GM12865 (cell line): Measurements from ENCODE around the gene GOLGA8N.

Source experiments
- DNase-seq: peaks from one replicate; pipeline ENCODE4 v3.0.0; 2010; ENCODE audit warnings: low read depth
- H3K4me3 ChIP-seq: 2 replicates; pipeline ENCODE4 v1.5.1; 2011; ENCODE audit warnings: mild to moderate bottlenecking, low read depth, low read length, control low read depth
- TF ChIP-seq, protein P1 (sequence below): IDR thresholded peaks from 2 replicates; pipeline ENCODE4 v1.5.1; 2011; ENCODE audit warnings: low read length, control low read depth, low read depth, inconsistent platforms; ENCODE audit not compliant: insufficient read depth; ENCODE audit errors: missing control alignments

The GOLGA8N gene

GRCh38 chr15:32649342-32649741 is 56.1 kb downstream of the GOLGA8N start:
- TF ChIP-seq, protein P1, sequence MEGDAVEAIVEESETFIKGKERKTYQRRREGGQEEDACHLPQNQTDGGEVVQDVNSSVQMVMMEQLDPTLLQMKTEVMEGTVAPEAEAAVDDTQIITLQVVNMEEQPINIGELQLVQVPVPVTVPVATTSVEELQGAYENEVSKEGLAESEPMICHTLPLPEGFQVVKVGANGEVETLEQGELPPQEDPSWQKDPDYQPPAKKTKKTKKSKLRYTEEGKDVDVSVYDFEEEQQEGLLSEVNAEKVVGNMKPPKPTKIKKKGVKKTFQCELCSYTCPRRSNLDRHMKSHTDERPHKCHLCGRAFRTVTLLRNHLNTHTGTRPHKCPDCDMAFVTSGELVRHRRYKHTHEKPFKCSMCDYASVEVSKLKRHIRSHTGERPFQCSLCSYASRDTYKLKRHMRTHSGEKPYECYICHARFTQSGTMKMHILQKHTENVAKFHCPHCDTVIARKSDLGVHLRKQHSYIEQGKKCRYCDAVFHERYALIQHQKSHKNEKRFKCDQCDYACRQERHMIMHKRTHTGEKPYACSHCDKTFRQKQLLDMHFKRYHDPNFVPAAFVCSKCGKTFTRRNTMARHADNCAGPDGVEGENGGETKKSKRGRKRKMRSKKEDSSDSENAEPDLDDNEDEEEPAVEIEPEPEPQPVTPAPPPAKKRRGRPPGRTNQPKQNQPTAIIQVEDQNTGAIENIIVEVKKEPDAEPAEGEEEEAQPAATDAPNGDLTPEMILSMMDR: peak; percentile 3
- DNase-seq: no peak
- no peak overlapping the region for H3K4me3 ChIP-seq

DNA sequence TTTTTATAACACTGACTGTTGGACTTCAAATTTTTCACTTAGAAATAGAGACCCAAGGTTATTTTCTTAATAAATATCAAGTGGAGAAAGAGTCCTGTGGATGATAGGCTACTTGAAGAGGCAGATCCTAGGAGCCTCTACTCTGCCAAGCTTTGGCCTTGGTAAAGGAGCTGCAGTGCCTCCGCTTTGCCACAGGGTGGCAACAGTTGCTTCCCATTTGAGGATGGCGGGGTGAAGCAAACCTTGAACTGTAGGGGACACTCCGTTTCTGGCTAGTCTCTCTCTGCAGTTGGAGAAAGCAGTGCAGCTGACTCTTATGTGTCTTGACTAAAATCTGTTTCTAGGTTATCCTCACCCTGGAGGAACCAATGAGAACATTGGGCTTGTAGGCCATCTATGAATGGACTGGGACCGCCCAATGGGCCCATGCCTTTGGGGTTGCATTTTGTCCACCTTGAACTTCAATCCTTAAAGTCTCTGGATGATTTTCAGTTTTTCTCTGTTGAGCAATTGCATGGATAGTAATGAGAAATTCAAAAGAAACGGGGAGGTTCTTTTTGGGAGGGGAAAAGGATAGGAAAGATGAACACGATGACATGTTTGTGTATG is 58.1 kb downstream of the GOLGA8N start:
- H3K4me3 ChIP-seq: no peak overlapping the region
- peak; percentile 72 for DNase-seq
- TF ChIP-seq, protein P1: peak; percentile 96

- no peak overlapping the region for H3K4me3 ChIP-seq
- TF ChIP-seq, protein P1: no peak
- no peak for DNase-seq
Observed at GRCh38 chr15:32652178-32652577, 58.9 kb downstream of the GOLGA8N start.

- DNase-seq: no peak
- H3K4me3 ChIP-seq: no peak overlapping the region
- TF ChIP-seq, protein P1: no peak
Observed at GRCh38 chr15:32656091-32656490, 62.8 kb downstream of the GOLGA8N start.

DNA sequence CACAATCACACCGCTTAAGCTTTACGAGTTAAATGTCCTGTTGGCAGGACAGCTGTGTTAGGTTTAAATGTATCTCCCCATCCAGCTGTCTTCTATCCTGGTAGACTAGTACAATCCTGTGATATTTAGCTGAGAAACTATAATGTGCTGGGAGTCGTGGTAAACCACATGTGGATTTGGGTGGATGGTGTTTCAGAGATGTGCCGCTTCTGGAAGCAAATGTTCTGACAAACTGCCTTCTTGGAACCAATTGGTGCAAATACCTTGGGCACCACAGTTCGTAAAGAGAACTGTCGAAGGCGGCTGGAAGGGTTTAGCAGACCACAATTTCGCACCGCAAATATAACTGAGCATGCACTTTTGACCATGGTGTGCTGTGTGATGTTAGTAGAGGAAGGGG is 63.2 kb downstream of the GOLGA8N start:
- H3K4me3 ChIP-seq: no peak overlapping the region
- TF ChIP-seq, protein P1: no peak

More for the DNA sequence above, 63.2 kb downstream of the GOLGA8N start:
- DNase-seq: no peak
